B cell (primary cell): ENCODE data around the gene CHRNA5. TPM values are rescaled to one million over a fixed set of nuclear protein-coding genes. Genes with fewer than 3 reads are reported as not detected.

Experiments
- ATAC-seq: fragments of 200-7000 bp; cut with Tn5 transposase; one replicate; pipeline ENCODE4 v1.10.0; 2021; ENCODE audit warnings: low read depth, mild to moderate bottlenecking, moderate number of reproducible peaks, moderate library complexity
- CTCF ChIA-PET: fragments of 350-600 bp; sonication (Branson Sonifier 250); formaldehyde crosslinking; loops from one replicate; lab custom pipeline; 2021; ENCODE audit warnings: antibody characterized with exemption, inconsistent platforms; lab: Charles Lee
- POLR2A ChIA-PET: fragments of 350-600 bp; sonication (Branson Sonifier 250); formaldehyde crosslinking; loops from one replicate; lab custom pipeline; 2021; ENCODE audit warnings: antibody characterized with exemption; lab: Charles Lee
- DNase-seq: peaks from one replicate; pipeline ENCODE4 v3.0.0; 2013
- H2AFZ ChIP-seq: 2 replicates; pipeline ENCODE4 v1.6.1; 2012; ENCODE audit warnings: mild to moderate bottlenecking, low read depth, low read length; ENCODE audit not compliant: insufficient read depth, poor library complexity, severe bottlenecking
- H3K27ac ChIP-seq, 2 donors: 1 replicate in 1 of 2; 2 replicates in 1 of 2; pipeline ENCODE4 v1.5.1; 2012 to 2013; ENCODE audit warnings: low read length in 2 of 2, mild to moderate bottlenecking in 2 of 2, moderate library complexity in 1 of 2
- H3K27me3 ChIP-seq, 4 experiments: fragments of 200-600 bp in 1 of 4; sonication (generic) in 1 of 4; replicated peaks in 1 of 4; 1 replicate in 2 of 4; 2 replicates in 2 of 4; pipeline versions ENCODE4 v1.6.1 to v1.7.0; 2013 to 2016; ENCODE audit warnings: low read length in 3 of 4, mild to moderate bottlenecking in 2 of 4, mixed read lengths in 1 of 4, moderate library complexity in 1 of 4; ENCODE audit not compliant: insufficient read depth in 4 of 4, control insufficient read depth in 3 of 4; ENCODE audit errors: control extremely low read depth in 1 of 4
- H3K36me3 ChIP-seq, 2 experiments: replicated peaks in 1 of 2; 1 replicate in 1 of 2; 2 replicates in 1 of 2; pipeline versions ENCODE4 v1.6.1 to v1.7.1; 2013; ENCODE audit warnings: low read length in 1 of 2; ENCODE audit not compliant: insufficient read depth in 2 of 2, control insufficient read depth in 1 of 2; ENCODE audit errors: control extremely low read depth in 1 of 2, extremely low read depth in 1 of 2
- H3K4me1 ChIP-seq, 2 donors: fragments of 200-600 bp in 1 of 2; sonication (generic) in 1 of 2; 1 replicate in 1 of 2; 2 replicates in 1 of 2; pipeline versions ENCODE4 v1.5.1 to v1.6.1; 2013 to 2017; ENCODE audit warnings: low read length in 2 of 2; ENCODE audit not compliant: control insufficient read depth in 2 of 2, insufficient read depth in 2 of 2
- H3K4me2 ChIP-seq: replicated peaks from 2 replicates; pipeline ENCODE3; 2012; ENCODE audit warnings: mild to moderate bottlenecking, low read depth, low read length; ENCODE audit not compliant: poor library complexity, severe bottlenecking
- H3K4me3 ChIP-seq, 5 experiments: fragments of 200-600 bp in 1 of 5; sonication (generic) in 1 of 5; 1 replicate in 3 of 5; 2 replicates in 2 of 5; pipeline versions ENCODE4 v1.5.1 to v1.7.0; 2011 to 2016; ENCODE audit warnings: low read length in 4 of 5, mild to moderate bottlenecking in 4 of 5, low read depth in 2 of 5, control low read depth in 1 of 5, moderate library complexity in 1 of 5; ENCODE audit not compliant: insufficient read depth in 1 of 5; ENCODE audit errors: control extremely low read depth in 1 of 5, extremely low read depth in 1 of 5
- H3K79me2 ChIP-seq: fragments of 200-600 bp; sonication (generic); one replicate; pipeline ENCODE4 v1.6.0; 2016; ENCODE audit warnings: low read length; ENCODE audit not compliant: control insufficient read depth, insufficient read depth
- H3K9ac ChIP-seq: fragments of 200-600 bp; sonication (generic); 2 replicates; pipeline ENCODE4 v1.6.1; 2017; ENCODE audit warnings: mild to moderate bottlenecking, low read length, moderate library complexity
- H3K9me3 ChIP-seq, 3 donors: one replicate each; pipeline versions ENCODE4 v1.6.1 to v1.7.1; 2013; ENCODE audit warnings: low read length in 2 of 3; ENCODE audit not compliant: control insufficient read depth in 2 of 3, insufficient read depth in 1 of 3; ENCODE audit errors: control extremely low read depth in 1 of 3
- H4K20me1 ChIP-seq: 2 replicates; pipeline ENCODE4 v1.6.0; 2012; ENCODE audit warnings: mild to moderate bottlenecking, low read length; ENCODE audit not compliant: insufficient read depth, control insufficient read depth, poor library complexity, severe bottlenecking
- H3K27ac Mint-ChIP-seq: one replicate; pipeline ENCODE4 v1.8.0; 2021; ENCODE audit warnings: mixed read lengths
- H3K27me3 Mint-ChIP-seq: one replicate; pipeline ENCODE4 v1.8.0; 2021; ENCODE audit warnings: mixed read lengths
- H3K4me1 Mint-ChIP-seq: one replicate; pipeline ENCODE4 v1.8.0; 2021; ENCODE audit warnings: mixed read lengths
- H3K4me3 Mint-ChIP-seq: one replicate; pipeline ENCODE4 v1.8.0; 2021; ENCODE audit warnings: mixed read lengths
- H3K9me3 Mint-ChIP-seq: one replicate; pipeline ENCODE4 v1.8.0; 2022; ENCODE audit warnings: mixed read lengths; ENCODE audit not compliant: insufficient read depth
- CTCF ChIP-seq: fragments of 200-600 bp; IDR thresholded peaks from one replicate; pipeline ENCODE4 v1.8.0; 2022; ENCODE audit warnings: antibody characterized with exemption, mild to moderate bottlenecking
- EZH2 ChIP-seq: IDR thresholded peaks from 2 replicates; pipeline ENCODE4 v1.6.1; 2012; ENCODE audit warnings: borderline replicate concordance, low read depth, mild to moderate bottlenecking, moderate library complexity, low read length; ENCODE audit not compliant: insufficient read depth, poor library complexity, severe bottlenecking
- WGBS: methylation state at CpG from one replicate; pipeline ENCODE4 v1.1.5; 2013; ENCODE audit warnings: missing lambda C conversion rate; ENCODE audit not compliant: insufficient coverage; 5-methylcytosine and 5-hydroxymethylcytosine counted together
- intact Hi-C: fragments of 100-400 bp; cut with micrococcal nuclease; formaldehyde crosslinking; loops from one replicate; pipeline ENCODE4 v1.10.0; 2022
- polyA plus RNA-seq: library from polyadenylated mRNA; depleted of rRNA; stranded (reverse); fragments of >200 nt; gene quantifications from 2 replicates; pipeline ENCODE4 v1.2.3, GENCODE V29; 2012
- total RNA-seq, 2 donors: library from RNA; stranded (reverse); fragments of 120-200 nt in 1 of 2; gene quantifications; 1 replicate in 1 of 2; 2 replicates in 1 of 2; pipeline versions ENCODE4 v1.2.3 to v1.2.4, GENCODE V29; 2013 to 2022

CHRNA5 gene
- total and polyA plus RNA-seq, 2 donors (not counting 1 experiment from before 2014, with no cell fraction given) = 0.09 to 1.2 TPM

- ChIA-PET CTCF (interaction anchor here (0.5 to 2.0 kb wide), 5 partner anchors 91 to 566 kb away, joined by 3 to 18 read pairs (median 5); no protein-coding TSS in a partner anchor), POLR2A (no interaction called here)
- Histone ChIP-seq H3K4me3 (no peak overlapping the region), H3K36me3 (no peaks in the 10 kb centered on the region), H3K27me3 (peaks cover 0 to 32% (median 13%) of the 10 kb centered on the region in 4 experiments), H3K79me2 (no peaks in the 10 kb centered on the region), H3K4me2 (no peak overlapping the region), H3K9me3 (no peaks in the 10 kb centered on the region), H3K27ac (no peak overlapping the region), H4K20me1 (no peaks in the 10 kb centered on the region), H3K9ac (no peak overlapping the region), H3K4me1 (peaks cover 4 to 13% of the 10 kb centered on the region in 2 donors), H2AFZ (no peak overlapping the region)
- Mint-ChIP-seq H3K4me3 (peak overlapping the region; percentile 37), H3K27ac (no peak overlapping the region), H3K9me3 (no peaks in the 10 kb centered on the region), H3K4me1 (peaks cover 4% of the 10 kb centered on the region), H3K27me3 (peaks cover 34% of the 10 kb centered on the region)
- WGBS = 24% methylated on average over 8 of the region's 8 CpGs
- ATAC-seq (peak; percentile 66), DNase-seq (peak; percentile 82)
- TF ChIP-seq CTCF (peak; percentile 86), EZH2 (no peak)
- intact Hi-C loops = loop anchor here (1.0 to 10.0 kb wide), 2 partner anchors 193 to 286 kb away; partner anchors contain the start of gene ADAMTS7
Observed at GRCh38 chr15:78618490-78618934, 53.2 kb downstream of the CHRNA5 start.
